PC-9 (cell line): ENCODE data around the gene SCNM1. TPM values are rescaled to one million over a fixed set of nuclear protein-coding genes. Genes with fewer than 3 reads are reported as not detected.
A peak's percentile ranks its signal among the peaks of the same experiment; 100 is the strongest.

Experiments used
- BruUV-seq: library from RNA; stranded (reverse); fragments of 400-500 nt; replicated peaks from 2 replicates; lab custom pipeline; 2021; lab: Mats Ljungman, UMichigan
- CTCF ChIA-PET: fragments of 300-600 bp; sonication (Branson Sonifier 250); formaldehyde crosslinking; loops from one replicate; lab custom pipeline; 2022; ENCODE audit warnings: antibody characterized with exemption; lab: Charles Lee
- POLR2A ChIA-PET: fragments of 300-600 bp; sonication (Branson Sonifier 250); formaldehyde crosslinking; loops from one replicate; lab custom pipeline; 2022; ENCODE audit warnings: antibody characterized with exemption; ENCODE audit not compliant: unreplicated experiment; lab: Charles Lee
- DNase-seq, 2 experiments: peaks; one replicate each; pipeline versions ENCODE4 v3.0.0 to v3.0.0-alpha.2; 2015 to 2022; ENCODE audit warnings: mixed read lengths in 1 of 2
- H2AFZ ChIP-seq: fragments of 200-600 bp; sonication (generic); 2 replicates; pipeline ENCODE4 v1.8.1; 2017; ENCODE audit warnings: antibody characterized with exemption
- H3F3A ChIP-seq: fragments of 200-600 bp; sonication (generic); 2 replicates; pipeline ENCODE4 v1.8.1; 2017; ENCODE audit warnings: antibody characterized with exemption, mild to moderate bottlenecking, low read depth; ENCODE audit not compliant: insufficient read depth
- H3K27ac ChIP-seq: fragments of 200-600 bp; sonication (generic); 2 replicates; pipeline ENCODE4 v1.6.1; 2016; ENCODE audit warnings: mixed run types
- H3K27me3 ChIP-seq: fragments of 200-600 bp; sonication (generic); 2 replicates; pipeline ENCODE4 v1.6.1; 2016; ENCODE audit warnings: low read depth, mixed run types; ENCODE audit not compliant: insufficient read depth
- H3K36me3 ChIP-seq: fragments of 200-600 bp; sonication (generic); 2 replicates; pipeline ENCODE4 v1.6.1; 2016; ENCODE audit warnings: low read depth, mixed run types
- H3K4me1 ChIP-seq: fragments of 200-600 bp; sonication (generic); replicated peaks from 2 replicates; pipeline ENCODE4 v1.6.1; 2016; ENCODE audit warnings: mixed run types; ENCODE audit not compliant: insufficient read depth
- H3K4me2 ChIP-seq: fragments of 200-600 bp; sonication (generic); 2 replicates; pipeline ENCODE4 v1.6.1; 2017; ENCODE audit warnings: mixed run types
- H3K4me3 ChIP-seq: fragments of 200-600 bp; sonication (generic); 2 replicates; pipeline ENCODE4 v1.6.1; 2016; ENCODE audit warnings: mixed run types
- H3K79me2 ChIP-seq: fragments of 200-600 bp; sonication (generic); 2 replicates; pipeline ENCODE4 v1.6.1; 2017; ENCODE audit warnings: low read depth, mixed run types
- H3K9me2 ChIP-seq: fragments of 200-600 bp; sonication (generic); 2 replicates; pipeline ENCODE4 v1.8.1; 2017; ENCODE audit warnings: mild to moderate bottlenecking; ENCODE audit not compliant: insufficient read depth
- H3K9me3 ChIP-seq: fragments of 200-600 bp; sonication (generic); 2 replicates; pipeline ENCODE4 v1.8.1; 2016; ENCODE audit warnings: low read depth; ENCODE audit not compliant: insufficient read depth
- H4K20me1 ChIP-seq: fragments of 200-600 bp; sonication (generic); 2 replicates; pipeline ENCODE4 v1.8.1; 2017; ENCODE audit not compliant: insufficient read depth
- EZH2 ChIP-seq: fragments of 200-600 bp; sonication (generic); IDR thresholded peaks from 2 replicates; pipeline ENCODE4 v1.8.0; 2017; ENCODE audit warnings: antibody characterized with exemption, low read depth
- intact Hi-C: fragments of 100-400 bp; cut with micrococcal nuclease; formaldehyde crosslinking; loops from one replicate; pipeline ENCODE4 v1.10.0; 2022; ENCODE audit not compliant: unreplicated experiment
- total RNA-seq: library from RNA; stranded (reverse); gene quantifications from 2 replicates; pipeline ENCODE4 v1.2.3, GENCODE V29; 2021
- TF ChIP-seq, protein P1 (sequence below): fragments of 200-600 bp; sonication (generic); conservative IDR thresholded peaks from 2 replicates; pipeline ENCODE4 v1.6.1; 2017; ENCODE audit warnings: mixed run types, antibody characterized with exemption, mild to moderate bottlenecking, moderate library complexity

SCNM1 gene
- total RNA-seq, 1 experiment from 2014 or later: 47.7 TPM

DNA sequence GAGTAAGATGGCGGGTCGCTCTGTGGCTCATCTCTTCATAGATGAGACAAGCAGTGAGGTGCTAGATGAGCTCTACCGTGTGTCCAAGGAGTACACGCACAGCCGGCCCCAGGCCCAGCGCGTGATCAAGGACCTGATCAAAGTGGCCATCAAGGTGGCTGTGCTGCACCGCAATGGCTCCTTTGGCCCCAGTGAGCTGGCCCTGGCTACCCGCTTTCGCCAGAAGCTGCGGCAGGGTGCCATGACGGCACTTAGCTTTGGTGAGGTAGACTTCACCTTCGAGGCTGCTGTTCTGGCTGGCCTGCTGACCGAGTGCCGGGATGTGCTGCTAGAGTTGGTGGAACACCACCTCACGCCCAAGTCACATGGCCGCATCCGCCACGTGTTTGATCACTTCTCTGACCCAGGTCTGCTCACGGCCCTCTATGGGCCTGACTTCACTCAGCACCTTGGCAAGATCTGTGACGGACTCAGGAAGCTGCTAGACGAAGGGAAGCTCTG, 7.1 kb upstream of the SCNM1 start:
- no peaks in the 10 kb centered on the region for H3K9me3 ChIP-seq
- no peak overlapping the region for H3K4me2 ChIP-seq
- H3K27ac ChIP-seq: no peak overlapping the region
- DNase-seq: no peak
- BruUV-seq: no TSS peak
- no peaks in the 10 kb centered on the region for H3K9me2 ChIP-seq
- H3K27me3 ChIP-seq: no peaks in the 10 kb centered on the region
- intact Hi-C loops: loop anchor here (1.0 to 5.0 kb wide), 2 partner anchors 60 to 902 kb away; partner anchors contain the start of gene CA14
- no peak overlapping the region for H2AFZ ChIP-seq
- H3K36me3 ChIP-seq: no peaks in the 10 kb centered on the region
- peaks cover 12% of the 10 kb centered on the region; the same call in 1 of the 2 replicates for H3F3A ChIP-seq
- POLR2A ChIA-PET: no interaction called here
- TF ChIP-seq, protein P1, sequence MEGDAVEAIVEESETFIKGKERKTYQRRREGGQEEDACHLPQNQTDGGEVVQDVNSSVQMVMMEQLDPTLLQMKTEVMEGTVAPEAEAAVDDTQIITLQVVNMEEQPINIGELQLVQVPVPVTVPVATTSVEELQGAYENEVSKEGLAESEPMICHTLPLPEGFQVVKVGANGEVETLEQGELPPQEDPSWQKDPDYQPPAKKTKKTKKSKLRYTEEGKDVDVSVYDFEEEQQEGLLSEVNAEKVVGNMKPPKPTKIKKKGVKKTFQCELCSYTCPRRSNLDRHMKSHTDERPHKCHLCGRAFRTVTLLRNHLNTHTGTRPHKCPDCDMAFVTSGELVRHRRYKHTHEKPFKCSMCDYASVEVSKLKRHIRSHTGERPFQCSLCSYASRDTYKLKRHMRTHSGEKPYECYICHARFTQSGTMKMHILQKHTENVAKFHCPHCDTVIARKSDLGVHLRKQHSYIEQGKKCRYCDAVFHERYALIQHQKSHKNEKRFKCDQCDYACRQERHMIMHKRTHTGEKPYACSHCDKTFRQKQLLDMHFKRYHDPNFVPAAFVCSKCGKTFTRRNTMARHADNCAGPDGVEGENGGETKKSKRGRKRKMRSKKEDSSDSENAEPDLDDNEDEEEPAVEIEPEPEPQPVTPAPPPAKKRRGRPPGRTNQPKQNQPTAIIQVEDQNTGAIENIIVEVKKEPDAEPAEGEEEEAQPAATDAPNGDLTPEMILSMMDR: no peak
- TF ChIP-seq EZH2: no peak
- no peak overlapping the region for H3K4me3 ChIP-seq
- no peaks in the 10 kb centered on the region for H3K4me1 ChIP-seq
- CTCF ChIA-PET: interaction anchor here (0.6 kb wide), 1 partner anchor 59 kb away, joined by 5 read pairs; no protein-coding TSS in a partner anchor
- no peaks in the 10 kb centered on the region; the same call in 1 of the 2 replicates for H3K79me2 ChIP-seq
- H4K20me1 ChIP-seq: no peaks in the 10 kb centered on the region

- H4K20me1 ChIP-seq: no peaks in the 10 kb centered on the region
- H3K27me3 ChIP-seq: no peaks in the 10 kb centered on the region
- H3K4me3 ChIP-seq: no peak overlapping the region
- no peak overlapping the region for H2AFZ ChIP-seq
- H3K79me2 ChIP-seq: peaks cover 5% of the 10 kb centered on the region; the same call in 1 of the 2 replicates
- H3K36me3 ChIP-seq: no peaks in the 10 kb centered on the region
- TF ChIP-seq, protein P1: no peak
- TF ChIP-seq EZH2: no peak
- POLR2A ChIA-PET: no interaction called here
- no peak for DNase-seq
- H3K27ac ChIP-seq: no peak overlapping the region
- no peaks in the 10 kb centered on the region for H3K9me2 ChIP-seq
- H3K4me1 ChIP-seq: peaks cover 4% of the 10 kb centered on the region; the same call in 1 of the 2 replicates
- no peak overlapping the region for H3K4me2 ChIP-seq
- BruUV-seq: no TSS peak
- peaks cover 12% of the 10 kb centered on the region; the same call in 1 of the 2 replicates for H3F3A ChIP-seq
- H3K9me3 ChIP-seq: no peaks in the 10 kb centered on the region
- CTCF ChIA-PET: no interaction called here
- intact Hi-C loops: loop anchor here (1.0 to 5.0 kb wide), 2 partner anchors 60 to 902 kb away; partner anchors contain the start of gene CA14
Measured at GRCh38 chr1:151159373-151159772, 6.6 kb upstream of the SCNM1 start.

DNA sequence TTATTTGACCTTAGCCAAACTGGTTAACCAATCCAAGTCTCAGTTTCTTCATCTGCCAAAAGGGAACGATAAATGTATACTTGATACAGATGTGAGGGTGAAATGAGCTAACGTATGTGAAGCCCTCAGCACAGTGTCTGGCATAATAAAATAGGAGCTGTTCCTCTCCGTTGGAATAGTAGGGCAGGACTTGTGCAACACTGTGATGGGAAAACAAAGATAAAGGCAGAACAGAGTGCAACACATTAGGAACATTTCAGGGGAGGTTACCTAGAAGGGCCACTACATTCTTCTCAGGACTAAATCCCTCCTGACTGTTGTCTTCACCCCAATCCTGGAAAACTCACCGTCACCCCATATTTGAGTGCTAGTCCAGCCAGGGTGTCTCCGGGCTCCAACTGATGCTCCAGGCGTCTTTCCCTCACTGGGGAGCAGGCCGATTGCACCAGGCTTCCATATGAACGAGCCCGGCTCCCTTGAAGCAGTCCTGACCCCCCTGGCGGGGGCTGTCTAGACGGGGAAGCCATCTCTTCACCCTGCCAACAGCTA, 1.1 kb upstream of the SCNM1 start:
- Histone ChIP-seq H3K4me2 (peak overlapping the region; percentile 77), H2AFZ (peak overlapping the region; percentile 89), H3K27me3 (no peaks in the 10 kb centered on the region), H3K9me2 (no peaks in the 10 kb centered on the region), H3K4me1 (peaks cover 15% of the 10 kb centered on the region; the same call in 1 of the 2 replicates), H3K9me3 (no peaks in the 10 kb centered on the region), H3K36me3 (no peaks in the 10 kb centered on the region), H3K27ac (no peak overlapping the region), H3K79me2 (peaks cover 28% of the 10 kb centered on the region), H4K20me1 (no peaks in the 10 kb centered on the region), H3F3A (peaks cover 6% of the 10 kb centered on the region; the same call in 1 of the 2 replicates), H3K4me3 (peak overlapping the region; percentile 64)
- BruUV-seq: no TSS peak
- peak in 1 of 2 experiments; percentile 36 for DNase-seq
- CTCF ChIA-PET: interaction anchor here (0.8 kb wide), 1 partner anchor 65 kb away, joined by 4 read pairs; no protein-coding TSS in a partner anchor
- POLR2A ChIA-PET: interaction anchor here (0.5 to 0.8 kb wide), 3 partner anchors 25 to 352 kb away, joined by 9 to 21 read pairs (median 10); partner anchors contain the start of gene VPS72
- intact Hi-C loops: loop anchor here (1.0 to 5.0 kb wide), 2 partner anchors 19 to 158 kb away; partner anchors contain the start of genes MINDY1, PRUNE1 and SEMA6C
- TF ChIP-seq, protein P1: no peak
- no peak for TF ChIP-seq EZH2
